HG02840 (cell line): ENCODE data around the gene CDK8.

ENCODE experiments used
- ATAC-seq: cut with Tn5 transposase; IDR thresholded peaks from one replicate; pipeline ENCODE4 v1.9.1; 2021; ENCODE audit warnings: mild to moderate bottlenecking, moderate library complexity, moderate number of reproducible peaks; ENCODE audit not compliant: unreplicated experiment, low FRiP score

CDK8 gene

DNA sequence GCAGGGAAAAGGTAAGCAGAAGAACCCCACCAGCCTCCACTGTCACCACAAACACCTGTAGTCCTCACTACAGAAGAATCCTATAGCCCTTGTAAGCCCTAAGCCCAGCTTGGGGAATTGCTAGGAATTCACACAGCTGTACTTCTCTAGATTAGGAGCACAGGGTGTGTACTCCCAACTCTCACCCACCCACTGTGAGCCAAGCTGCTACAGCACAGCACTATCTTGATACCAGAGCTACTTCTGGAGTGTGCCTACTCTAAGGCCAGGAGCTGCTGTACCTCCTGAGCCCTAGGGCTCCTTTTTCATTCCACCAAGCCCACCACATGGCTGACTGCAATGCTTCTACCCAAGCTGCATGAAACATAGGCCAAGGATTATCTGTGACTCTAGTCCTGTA, 181.2 kb downstream of the CDK8 start:
- ATAC-seq: no peak

DNA sequence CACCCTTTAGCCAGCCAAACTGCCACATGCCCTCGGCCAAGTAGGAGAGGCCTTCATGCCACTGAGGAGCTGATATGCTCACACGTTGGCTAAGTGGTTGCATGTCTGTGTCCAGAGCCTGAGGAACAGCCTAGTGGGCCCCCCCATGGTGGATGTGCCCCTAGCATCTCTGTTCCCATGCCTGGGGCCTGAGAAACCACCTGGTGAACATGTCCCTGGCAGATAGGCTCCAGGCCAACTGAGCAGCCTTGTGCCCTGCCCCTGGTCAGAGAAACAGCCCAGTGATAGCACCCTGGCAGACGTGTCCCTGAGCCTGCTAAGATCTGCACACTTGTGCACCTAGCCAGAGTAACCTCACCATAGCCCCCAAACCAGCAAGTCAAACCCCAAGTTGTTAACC, 181.7 kb downstream of the CDK8 start:
- no peak for ATAC-seq

- ATAC-seq: no peak
These were observed 183.0 kb downstream of the CDK8 start for GRCh38 chr13:26436914-26437313.

DNA sequence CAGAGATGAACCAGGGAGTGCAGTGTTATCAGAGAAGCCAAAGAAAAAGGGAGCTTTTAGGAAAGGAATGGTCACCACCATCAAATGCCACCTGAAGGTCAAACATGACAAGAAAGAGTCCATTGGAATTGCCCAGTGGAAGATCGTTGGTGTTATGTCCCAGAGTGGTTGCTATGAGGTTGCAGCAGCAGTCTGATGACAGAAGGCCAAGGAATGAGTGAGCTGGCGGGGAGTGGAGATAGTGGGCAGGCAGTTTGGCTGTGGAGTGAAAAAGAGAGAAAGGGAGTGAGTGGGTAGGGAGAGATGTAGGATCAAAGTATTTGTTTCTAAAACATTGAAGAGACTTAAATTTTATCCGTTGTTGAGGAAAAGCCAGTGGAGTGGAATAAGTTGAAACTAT, 186.2 kb downstream of the CDK8 start:
- ATAC-seq: no peak

DNA sequence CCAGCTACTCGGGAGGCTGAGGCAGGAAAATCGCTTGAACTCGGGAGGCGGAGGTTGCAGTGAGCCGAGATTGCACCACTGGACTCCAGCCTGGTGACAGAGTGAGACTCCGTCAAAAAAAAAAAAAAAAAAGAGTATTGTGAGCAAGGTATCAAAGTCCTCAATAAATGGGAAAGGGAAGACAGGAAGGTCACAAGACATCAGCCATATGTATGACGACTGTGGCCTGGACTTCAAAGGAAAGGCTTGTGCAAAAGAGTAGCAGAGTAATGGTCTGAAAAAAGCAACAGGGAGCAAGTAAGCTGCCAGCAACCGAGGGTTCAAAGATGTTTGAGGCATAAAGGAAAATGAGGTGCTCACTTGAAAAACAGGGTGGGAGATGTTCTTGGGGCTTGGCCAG, 187.5 kb downstream of the CDK8 start:
- ATAC-seq: no peak

GRCh38 chr13:26442541-26442940, 188.6 kb downstream of the CDK8 start:
- no peak for ATAC-seq

DNA sequence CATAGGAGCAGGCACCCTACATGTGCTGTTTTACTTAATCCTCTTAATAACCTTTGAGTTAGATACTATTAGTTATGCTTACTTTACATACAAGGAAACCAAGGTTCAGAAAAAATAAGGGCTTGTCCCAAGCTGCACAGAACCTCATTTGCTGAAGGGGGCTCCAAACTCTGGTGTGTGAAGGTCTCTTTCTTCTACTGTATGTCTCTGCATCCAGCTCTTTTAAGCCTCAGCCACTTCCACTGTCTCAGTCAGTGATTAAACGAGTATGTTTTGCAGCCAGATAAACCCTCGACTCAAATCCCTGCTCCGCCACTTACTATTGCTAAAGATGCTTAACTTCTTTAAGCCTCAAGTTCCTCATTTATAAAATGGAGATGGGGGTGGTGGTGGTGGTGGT, 191.2 kb downstream of the CDK8 start:
- ATAC-seq: no peak

DNA sequence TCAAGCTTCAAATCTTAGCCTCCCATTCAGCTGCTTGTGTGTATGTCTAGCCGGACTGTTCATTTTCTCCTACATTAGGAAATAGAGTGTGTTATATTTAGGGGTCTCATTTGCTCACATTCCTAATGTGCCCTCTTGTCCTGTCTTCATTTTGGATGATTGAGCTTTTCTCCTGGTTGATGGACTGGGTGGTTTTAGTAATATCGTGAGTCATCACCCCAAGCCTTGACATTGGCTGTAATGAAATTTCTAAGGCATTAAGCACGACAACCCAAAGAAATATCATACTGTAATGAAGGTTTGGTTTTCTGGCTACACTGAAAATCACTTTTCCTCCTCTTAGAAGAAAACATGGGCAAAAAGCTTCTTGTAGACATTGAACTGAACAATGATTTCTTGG, 192.8 kb downstream of the CDK8 start:
- no peak for ATAC-seq

DNA sequence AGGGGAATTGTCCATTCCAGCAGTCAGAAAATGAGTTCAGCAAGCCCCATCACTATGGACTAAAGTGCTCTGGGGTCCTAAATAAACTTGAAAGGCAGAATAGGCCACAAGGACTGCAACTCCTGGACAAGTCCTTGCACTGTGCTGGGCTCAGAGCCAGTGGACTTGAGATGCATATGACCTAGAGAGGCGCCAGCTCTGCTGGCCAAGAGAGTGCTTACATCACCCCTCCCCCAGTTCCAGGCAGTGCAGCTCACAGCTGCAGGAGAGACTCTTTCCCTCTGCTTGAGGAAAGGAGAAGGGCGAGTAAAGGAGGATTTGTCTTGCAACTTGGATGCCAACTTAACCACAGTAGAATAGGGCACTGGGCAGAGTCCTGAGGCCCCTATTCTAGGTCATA, 194.1 kb downstream of the CDK8 start:
- ATAC-seq: no peak

DNA sequence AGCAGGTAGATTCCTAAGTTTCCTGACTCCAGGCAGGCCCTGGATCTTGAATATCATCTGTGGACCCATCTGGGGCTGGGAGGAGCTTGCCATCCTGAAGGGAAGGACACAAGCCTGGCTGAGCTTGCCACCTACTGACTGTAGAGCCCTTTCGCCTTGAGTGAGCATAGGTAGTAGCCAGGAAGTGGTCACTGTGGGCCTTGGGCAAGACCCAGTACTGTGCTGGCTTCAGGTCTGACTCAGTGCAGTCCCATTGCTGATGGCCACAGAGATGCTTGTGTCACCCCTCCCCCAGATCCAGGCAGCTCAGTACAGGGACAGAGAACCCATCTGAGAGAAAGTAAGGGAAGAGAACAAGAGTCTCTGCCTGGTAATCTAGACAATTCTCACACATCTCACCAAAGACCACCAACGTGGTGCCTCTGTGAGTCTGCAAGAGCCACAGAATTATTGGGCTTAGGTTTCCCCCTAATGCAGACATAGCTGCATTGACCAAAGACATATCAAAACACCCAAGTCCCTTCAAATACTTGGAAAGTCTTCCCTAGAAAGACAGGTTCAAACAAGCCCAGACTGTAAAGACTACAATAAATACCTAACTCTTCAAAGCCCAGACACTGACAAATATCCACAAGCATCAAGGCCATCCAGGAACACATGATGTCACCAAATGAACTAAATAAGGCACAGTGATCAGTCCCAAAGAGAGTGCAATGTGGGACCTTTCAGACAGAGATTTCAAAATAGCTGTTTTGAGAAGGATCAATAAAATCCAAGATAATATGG, 195.3 kb downstream of the CDK8 start:
- no peak for ATAC-seq
